Activated T-cell treated with anti-CD3 and anti-CD28 coated beads for 4 hours (primary cell): ENCODE data around the gene NOS1AP.
"Not testable (repeated sequence)": the region's sequence is repeated elsewhere in the genome, so short reads cannot be mapped to it uniquely, and the experiment has no call there.

ENCODE experiments used
- DNase-seq: peaks from one replicate; pipeline ENCODE4 v3.0.0-alpha.2; 2020

The NOS1AP gene

GRCh38 chr1:162060314-162060713 is 9.2 kb upstream of the NOS1AP start:
- DNase-seq = no peak

- no peak for DNase-seq
Observed at GRCh38 chr1:162062542-162063015, 6.9 kb upstream of the NOS1AP start.

- DNase-seq = no peak
Observed at GRCh38 chr1:162065016-162065415, 4.5 kb upstream of the NOS1AP start.

DNA sequence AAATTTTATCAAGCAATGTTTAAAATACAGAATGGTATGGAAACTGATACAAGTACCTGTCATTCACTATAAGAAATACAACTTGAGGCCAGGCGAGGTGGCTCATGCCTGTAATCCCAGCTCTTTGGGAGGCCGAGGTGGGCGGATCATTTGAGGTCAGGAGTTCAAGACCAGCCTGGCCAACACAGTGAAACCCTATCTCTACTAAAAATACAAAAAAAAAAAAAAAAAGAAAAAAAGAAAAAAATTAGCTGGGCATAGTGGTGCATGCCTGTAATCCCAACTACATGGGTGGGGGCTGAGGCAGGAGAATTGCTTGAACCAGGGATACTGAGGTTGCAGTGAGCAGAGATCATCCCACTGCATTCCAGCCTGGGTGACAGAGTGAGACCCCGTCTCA is 2.7 kb upstream of the NOS1AP start:
- DNase-seq = not testable (repeated sequence)

GRCh38 chr1:162067466-162067865 is 2.0 kb upstream of the NOS1AP start:
- DNase-seq = no peak

- DNase-seq = no peak
Observed at GRCh38 chr1:162068301-162068700, 1.2 kb upstream of the NOS1AP start.

GRCh38 chr1:162070094-162070748 is 730 bp downstream of the NOS1AP start:
- no peak for DNase-seq

- DNase-seq = no peak
Observed at GRCh38 chr1:162070825-162071224, 1.3 kb downstream of the NOS1AP start.

DNA sequence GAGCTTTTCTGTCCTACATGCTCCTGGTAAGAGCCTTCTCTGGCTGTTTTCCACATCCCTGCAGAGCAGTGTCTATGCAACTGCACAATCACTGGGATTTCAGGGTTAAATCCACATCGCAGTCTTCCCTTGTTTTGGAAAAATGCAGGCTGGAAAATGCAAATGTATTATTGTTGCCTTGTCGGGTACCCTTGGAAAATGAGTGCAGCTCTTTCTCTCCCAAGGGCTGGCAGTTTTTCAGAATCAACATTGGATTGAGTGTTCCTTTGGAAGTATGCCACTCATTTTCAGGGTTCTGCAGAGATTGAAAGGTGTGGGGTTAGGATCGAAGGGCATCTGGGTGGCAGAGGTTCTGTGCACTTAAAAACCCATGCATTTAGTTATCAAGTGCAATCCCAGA is 3.2 kb downstream of the NOS1AP start:
- DNase-seq = no peak

GRCh38 chr1:162074276-162075005 is 5.0 kb downstream of the NOS1AP start:
- no peak for DNase-seq

- no peak for DNase-seq
Observed at GRCh38 chr1:162075862-162076261, 6.4 kb downstream of the NOS1AP start.

DNA sequence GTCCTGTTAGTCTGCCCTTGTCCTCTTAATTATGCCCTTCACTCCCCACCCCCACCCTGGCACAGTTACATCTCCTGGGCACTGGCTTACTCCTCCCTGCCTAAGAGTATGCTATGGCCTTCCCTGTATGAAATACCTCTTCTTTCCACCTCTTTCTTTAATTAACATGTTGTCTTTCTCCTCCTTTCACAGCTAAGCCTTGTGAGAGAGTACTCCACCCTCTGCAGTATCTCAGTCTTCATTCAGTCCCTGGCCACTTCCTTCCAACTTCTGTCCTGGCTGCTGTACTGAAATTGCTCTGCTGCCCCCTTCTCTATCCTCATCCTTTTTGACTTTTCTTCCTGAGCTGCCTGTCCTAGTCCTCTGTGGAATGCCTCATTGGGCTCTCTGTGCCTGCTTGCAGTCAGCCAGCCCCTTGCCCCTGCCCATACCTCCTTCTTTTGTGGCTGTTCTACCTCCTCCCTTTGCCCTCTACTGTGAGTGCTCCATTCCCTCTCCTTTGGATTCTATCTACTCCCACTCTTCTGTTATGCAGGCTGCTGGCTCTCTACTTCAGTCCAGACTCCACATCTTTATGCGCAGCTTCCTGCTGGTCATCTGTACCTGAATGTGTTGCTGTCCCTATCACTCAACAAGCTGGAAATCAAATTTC is 8.3 kb downstream of the NOS1AP start:
- no peak for DNase-seq

DNA sequence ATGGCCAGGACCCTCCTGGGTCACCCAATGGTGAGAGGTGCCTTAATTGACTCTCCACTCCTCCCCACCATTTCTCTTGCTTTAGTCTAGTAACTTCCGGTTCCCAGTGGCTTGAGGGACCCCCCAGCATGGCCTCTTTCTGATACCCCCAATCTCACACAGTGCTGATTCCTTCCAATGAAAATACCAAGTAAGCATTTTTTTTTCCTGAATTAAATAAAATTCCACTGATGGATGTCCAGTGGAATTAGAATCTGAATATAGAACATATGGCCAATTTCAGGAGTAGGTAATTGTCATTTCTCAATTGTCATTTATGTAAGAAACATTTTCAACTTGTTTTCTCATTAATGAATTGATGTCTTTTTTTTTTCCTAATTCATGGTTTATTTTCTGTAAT is 9.5 kb downstream of the NOS1AP start:
- no peak for DNase-seq

DNA sequence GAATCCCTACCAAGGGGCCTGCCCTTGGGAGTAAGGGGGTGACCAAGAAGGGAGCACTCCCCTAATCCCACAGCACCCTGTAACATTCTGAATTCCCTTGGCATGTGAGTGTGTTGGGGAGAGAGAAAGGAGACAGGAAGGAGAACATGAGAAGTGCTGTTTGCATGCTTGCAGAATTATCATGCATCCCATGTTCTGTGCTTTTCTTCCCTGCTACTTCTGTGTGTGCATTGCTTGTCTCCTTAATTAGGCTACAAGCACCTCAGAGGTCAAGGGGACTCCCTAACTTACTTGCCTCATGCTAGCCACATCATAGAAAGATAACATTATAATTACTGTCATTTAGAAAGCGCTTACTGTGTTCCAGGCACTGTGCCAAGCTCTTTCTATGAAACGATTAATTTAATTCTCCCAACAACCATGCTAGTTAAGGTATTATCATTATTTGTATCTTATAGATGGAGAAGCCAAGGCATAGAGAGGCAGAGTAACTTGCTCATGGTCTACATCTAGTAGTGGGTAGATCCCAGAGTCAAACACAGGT is 11.1 kb downstream of the NOS1AP start:
- no peak for DNase-seq

DNA sequence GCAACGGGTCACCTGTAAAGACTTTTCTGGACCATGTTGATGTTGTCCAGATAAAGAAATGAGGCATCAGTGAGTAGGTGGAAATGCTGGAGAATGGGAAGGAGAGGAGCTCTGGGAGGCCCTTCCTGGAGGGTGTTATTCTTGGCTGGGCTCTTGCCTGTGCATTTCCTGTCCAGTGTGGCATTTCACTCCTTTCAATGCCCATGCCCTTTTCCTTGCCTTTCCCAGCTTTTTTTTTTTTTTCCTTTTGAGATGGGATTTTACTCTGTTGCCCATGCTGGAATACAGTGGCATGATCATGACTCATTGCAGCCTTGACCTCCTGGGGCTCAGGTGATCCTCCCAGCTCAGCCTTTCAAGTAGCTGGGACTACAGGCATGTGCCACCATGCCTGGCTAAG is 11.8 kb downstream of the NOS1AP start:
- DNase-seq = no peak

GRCh38 chr1:162082080-162082479 is 12.6 kb downstream of the NOS1AP start:
- not testable (repeated sequence) for DNase-seq

DNA sequence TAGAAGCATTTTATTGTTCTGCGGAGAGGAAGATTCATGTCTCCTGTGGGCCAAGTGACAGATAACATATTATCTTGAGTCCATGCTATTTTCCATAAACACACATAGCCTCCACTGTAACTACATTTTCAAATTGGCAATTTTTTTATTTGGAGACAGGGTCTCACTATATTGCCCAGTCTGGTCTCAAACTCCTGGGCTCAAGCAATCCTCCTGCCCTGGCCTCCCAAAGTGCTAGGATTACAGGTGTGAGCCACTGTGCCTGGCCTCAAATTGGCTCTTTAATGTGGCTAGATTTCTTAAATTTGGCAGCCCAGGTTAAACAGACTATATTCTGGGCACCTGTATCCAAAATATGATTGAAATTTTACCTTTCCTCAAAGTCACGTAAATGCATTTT is 13.8 kb downstream of the NOS1AP start:
- no peak for DNase-seq

GRCh38 chr1:162085991-162086390 is 16.5 kb downstream of the NOS1AP start:
- DNase-seq = no peak

GRCh38 chr1:162087111-162087510 is 17.6 kb downstream of the NOS1AP start:
- DNase-seq = no peak

- DNase-seq = no peak
Observed at GRCh38 chr1:162087574-162087973, 18.1 kb downstream of the NOS1AP start.

DNA sequence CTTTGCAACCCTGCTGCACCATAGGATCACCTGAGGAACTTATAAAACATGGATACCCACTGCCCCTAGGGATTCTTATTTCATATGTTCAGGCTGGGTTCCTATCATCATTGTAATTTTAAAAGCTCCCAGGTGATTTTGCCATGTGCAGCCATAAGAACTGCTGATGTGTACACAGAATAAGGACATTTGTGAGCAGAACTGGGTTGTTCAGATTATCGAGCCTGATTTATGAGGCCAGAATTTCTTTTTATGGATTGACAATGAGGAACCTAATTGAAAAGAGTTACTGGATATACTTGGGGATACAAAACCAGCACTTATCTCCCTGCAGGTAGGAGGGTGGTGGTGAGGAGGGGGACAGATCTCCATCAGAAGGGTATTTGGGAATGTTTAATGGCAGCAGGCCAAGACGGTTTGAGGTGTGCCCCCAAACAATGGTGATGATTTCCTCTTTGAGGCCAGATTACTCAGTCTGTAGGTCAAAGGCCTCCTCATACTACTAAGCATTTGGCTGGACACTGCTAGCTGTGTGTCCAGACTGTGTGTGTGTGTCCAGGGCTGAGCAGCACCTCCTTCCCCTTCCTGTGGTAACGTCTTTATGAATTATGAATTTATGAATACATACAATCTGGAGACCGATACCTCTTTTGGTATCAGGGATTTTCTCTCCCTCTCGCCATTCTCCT is 18.9 kb downstream of the NOS1AP start:
- DNase-seq = no peak

DNA sequence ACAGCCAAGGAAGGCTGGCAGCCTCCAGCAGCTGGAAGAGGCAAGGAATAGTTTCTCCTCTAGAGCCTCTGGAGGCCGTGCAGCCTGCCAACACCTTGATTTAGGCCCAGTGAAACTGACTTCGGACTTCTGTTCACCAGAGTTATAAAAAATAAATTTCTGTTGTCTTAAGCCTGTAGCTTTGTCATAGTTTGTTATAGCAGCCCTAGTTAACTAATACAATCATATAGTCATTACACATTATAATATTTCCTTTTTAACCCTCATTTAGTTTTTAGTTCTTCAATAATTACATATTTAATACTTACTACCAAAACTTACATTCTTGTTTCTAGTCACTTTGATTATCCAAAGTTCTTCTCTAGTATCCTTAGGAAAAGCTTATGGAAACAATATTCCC is 20.3 kb downstream of the NOS1AP start:
- DNase-seq = no peak

GRCh38 chr1:162090378-162090777 is 20.9 kb downstream of the NOS1AP start:
- DNase-seq = no peak
